Activated CD4-positive, alpha-beta T cell treated with anti-CD3 and anti-CD28 coated beads, Interleukin-2, amount 50 U/mL, for 1 hour (primary cell): ENCODE data around the gene HIP1R.
"Not testable (repeated sequence)": the region's sequence is repeated elsewhere in the genome, so short reads cannot be mapped to it uniquely, and the experiment has no call there.

ENCODE experiments used
- DNase-seq: peaks from one replicate; pipeline ENCODE4 v3.0.0-alpha.2; 2020

The HIP1R gene

DNA sequence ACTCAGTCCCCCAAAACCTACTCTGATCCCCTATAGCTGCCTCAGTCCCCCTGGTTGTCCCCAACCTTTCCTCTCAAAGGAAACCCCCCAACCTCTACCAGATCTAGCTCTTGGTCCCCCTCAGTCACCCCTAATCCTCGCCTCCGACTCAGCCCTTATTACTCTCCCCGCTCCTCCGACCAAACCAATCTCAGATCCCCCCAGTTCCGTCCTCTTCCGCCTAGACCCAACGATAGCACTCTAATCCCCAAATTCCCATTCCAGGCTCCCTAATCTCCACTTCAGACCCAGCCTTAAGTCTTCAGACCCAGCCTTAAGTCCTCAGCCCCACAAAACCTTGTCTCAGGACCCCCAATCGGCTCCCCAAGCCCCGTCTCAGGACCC is 60.1 kb downstream of the HIP1R start:
- no peak for DNase-seq

DNA sequence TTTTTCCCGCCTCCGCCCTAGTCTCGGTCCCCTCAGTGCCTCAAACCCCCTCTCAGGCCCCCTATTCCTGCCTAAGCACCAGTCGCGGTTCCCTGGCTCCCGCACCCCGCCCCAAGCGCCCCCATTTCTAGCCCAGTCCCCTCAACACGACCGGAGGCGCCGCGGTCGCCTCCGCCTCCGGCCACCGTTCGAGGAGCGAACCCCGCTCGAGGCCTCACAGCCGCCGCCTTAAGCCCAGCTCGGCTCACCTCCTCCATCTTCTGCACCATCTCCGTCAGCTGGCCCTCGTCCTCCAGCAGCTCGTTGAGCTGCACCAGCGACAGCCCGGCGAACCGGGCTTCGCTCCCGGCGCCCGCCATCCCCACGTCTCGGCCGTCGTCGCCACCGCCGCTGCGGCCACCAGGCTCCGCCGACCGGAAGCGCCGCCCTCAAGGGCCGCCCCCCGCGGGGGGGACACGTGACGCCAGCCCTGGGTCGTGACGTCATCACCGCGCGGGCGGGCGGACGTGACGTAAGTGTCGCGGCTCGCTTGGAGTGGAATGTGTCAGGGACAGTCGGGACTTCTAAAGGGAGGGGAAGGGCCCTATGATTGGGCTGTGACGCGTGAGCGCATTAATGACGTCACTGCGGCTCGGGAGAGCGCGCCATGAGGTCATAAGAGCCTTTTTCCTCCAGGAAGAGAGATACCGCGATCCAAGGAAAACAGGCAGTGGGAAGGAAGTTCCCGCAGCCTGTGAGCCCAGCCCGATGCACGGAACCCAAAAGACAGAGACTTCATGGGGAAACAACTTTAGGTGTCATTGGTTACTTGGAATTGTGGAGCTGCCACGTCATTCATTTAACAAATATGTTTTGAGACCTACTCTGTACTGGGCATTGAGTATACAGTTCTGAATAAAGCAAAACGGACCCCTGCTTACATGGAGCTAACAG is 60.7 kb downstream of the HIP1R start, which contains the start of gene VPS37B:
Gene VPS37B, minus strand, starts transcription at position 421 of the 933 bp plus-strand sequence. Its CDS starts 62 bp downstream, at position 359.
- DNase-seq = peak; percentile 89

DNA sequence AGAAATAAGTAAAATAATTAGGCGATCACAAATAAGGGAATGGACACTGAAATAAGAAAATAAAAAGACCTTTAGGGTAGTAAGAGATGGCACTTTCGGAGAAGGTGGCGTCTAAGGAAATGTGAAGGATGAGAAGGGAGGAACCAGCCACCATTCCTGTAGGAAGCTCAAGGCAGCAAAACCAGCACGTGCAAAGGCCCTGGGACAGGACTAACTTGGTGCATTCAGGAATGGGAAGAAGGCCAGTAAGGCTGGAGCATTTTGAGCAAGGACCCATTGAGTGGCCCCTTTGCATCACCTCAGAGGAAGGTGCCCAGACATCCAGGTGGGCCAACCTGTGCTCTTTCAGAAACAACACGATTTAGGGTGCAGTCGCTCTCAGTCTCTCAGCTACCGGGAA is 61.4 kb downstream of the HIP1R start:
- DNase-seq = no peak

GRCh38 chr12:122899887-122900286 is 64.6 kb downstream of the HIP1R start:
- no peak for DNase-seq

- DNase-seq = no peak
Observed at GRCh38 chr12:122902854-122903692, 67.8 kb downstream of the HIP1R start.

DNA sequence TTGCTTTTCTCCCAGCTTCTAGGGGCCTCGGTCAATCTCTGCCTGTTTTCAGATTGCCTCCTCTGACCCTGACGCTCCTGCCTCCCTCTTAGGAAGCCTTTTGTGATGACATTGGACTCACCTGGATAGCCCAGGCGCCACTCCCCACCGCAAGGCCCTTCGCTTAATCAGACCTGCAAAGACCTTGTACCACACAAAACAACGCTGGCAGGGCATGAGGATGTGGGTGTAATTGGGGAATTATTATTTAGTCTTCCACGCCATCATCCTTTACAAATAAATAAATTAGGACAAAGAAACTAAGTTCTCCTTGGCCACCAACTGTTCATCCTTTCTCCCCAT is 68.4 kb downstream of the HIP1R start:
- no peak for DNase-seq

DNA sequence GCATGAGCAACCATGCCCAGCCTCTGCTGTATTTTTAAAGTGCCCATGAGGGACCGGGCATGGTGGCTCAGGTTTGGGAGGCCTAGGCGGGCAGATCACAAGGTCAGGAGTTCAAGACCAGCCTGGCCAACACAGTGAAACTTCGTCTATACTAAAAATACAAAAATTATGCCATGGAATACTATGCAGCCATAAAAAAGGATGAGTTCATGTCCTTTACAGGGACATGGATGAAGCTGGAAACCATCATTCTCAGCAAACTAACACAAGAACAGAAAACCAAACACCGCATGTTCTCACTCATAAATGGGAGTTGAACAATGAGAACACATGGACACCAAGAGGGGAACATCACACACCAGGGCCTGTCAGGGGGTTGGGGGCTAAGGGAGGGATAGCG is 70.0 kb downstream of the HIP1R start:
- DNase-seq = not testable (repeated sequence)

- no peak for DNase-seq
Observed at GRCh38 chr12:122908915-122909314, 73.7 kb downstream of the HIP1R start.

DNA sequence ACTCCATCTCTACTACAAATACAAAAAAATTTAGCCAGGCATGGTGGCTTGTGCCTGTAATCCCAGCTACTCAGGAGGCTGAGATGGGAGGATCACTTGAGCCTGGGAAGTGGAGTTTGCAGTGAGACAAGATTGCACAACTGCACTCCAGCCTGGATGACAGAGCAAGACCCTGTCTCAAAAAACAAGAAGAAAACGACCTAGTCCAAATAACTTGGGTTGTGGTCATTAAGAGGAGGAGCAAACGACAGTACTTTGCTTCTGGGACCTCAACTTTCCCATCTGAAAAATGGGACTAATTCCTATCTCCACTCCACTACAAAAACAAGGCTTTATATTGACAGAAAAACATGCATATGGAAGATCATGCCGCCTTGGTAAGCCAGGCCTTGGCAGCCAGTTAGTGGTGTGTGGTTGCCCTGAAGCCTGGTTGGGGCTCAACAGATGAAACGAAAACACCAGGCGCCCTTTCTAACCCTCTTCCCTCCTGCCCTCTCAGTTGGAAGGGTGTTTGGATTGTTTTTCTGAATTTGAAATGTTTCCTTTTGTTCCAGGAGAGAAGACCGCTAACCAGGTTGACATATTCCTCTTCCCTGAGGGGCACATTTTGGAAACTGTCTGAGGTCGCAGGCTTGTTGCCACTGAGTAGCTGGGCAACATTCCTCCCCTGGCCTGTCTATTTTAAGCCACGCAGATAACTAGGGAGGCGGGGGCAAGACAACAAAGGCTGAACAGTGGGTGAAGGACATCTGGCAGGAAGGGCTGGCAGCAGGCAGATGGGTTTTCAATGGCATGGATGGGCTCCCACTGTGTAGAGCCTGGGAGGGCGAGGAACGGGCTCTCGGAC is 74.4 kb downstream of the HIP1R start:
- DNase-seq = no peak
